HAP-1 (cell line): Measurements from ENCODE around the gene AGPAT2.

ENCODE experiments used
- DNase-seq, 2 experiments: peaks; one replicate each; pipeline ENCODE4 v3.0.0-alpha.2; 2016 to 2020; ENCODE audit warnings: low spot score in 2 of 2
- H3K27me3 ChIP-seq: fragments of 250-450 bp; sonication (Bioruptor Pico); 2 replicates; pipeline ENCODE4 v1.5.1; 2020; ENCODE audit warnings: low read depth, mild to moderate bottlenecking, moderate library complexity
- H3K36me3 ChIP-seq: fragments of 250-450 bp; sonication (Bioruptor Pico); replicated peaks from 2 replicates; pipeline ENCODE4 v1.5.1; 2020; ENCODE audit warnings: mild to moderate bottlenecking
- H3K4me1 ChIP-seq: fragments of 250-450 bp; sonication (Bioruptor Pico); 2 replicates; pipeline ENCODE4 v1.5.1; 2020; ENCODE audit warnings: mild to moderate bottlenecking
- H3K4me3 ChIP-seq: fragments of 250-450 bp; sonication (Bioruptor Pico); 2 replicates; pipeline ENCODE4 v1.5.1; 2020; ENCODE audit warnings: mild to moderate bottlenecking, moderate library complexity
- H3K9me3 ChIP-seq: fragments of 250-450 bp; sonication (Bioruptor Pico); 2 replicates; pipeline ENCODE4 v1.5.1; 2020; ENCODE audit warnings: mild to moderate bottlenecking, moderate library complexity
- in situ Hi-C: fragments of 300-500 bp; cut with MboI; formaldehyde crosslinking; loops from 3 replicates; pipeline ENCODE4 v1.14.3; 2020; ENCODE audit warnings: low sequenced_read_pairs, inconsistent platforms, mixed read lengths

The AGPAT2 gene

GRCh38 chr9:136692185-136693134, 5.2 kb upstream of the AGPAT2 start:
- Histone ChIP-seq H3K4me3 (no peak overlapping the region), H3K27me3 (no peaks in the 10 kb centered on the region), H3K36me3 (no peaks in the 10 kb centered on the region), H3K9me3 (no peaks in the 10 kb centered on the region), H3K4me1 (no peaks in the 10 kb centered on the region)
- in situ Hi-C loops: no loop called here
- no peak for DNase-seq

- Histone ChIP-seq H3K36me3 (no peaks in the 10 kb centered on the region), H3K4me3 (no peak overlapping the region), H3K9me3 (no peaks in the 10 kb centered on the region), H3K27me3 (no peaks in the 10 kb centered on the region), H3K4me1 (no peaks in the 10 kb centered on the region)
- in situ Hi-C loops: no loop called here
- no peak for DNase-seq
These were observed 4.3 kb upstream of the AGPAT2 start for GRCh38 chr9:136691316-136692184.

GRCh38 chr9:136690806-136691261, 3.6 kb upstream of the AGPAT2 start:
- in situ Hi-C loops: no loop called here
- no peak for DNase-seq
- Histone ChIP-seq H3K27me3 (no peaks in the 10 kb centered on the region), H3K36me3 (no peaks in the 10 kb centered on the region), H3K4me1 (peaks cover 3% of the 10 kb centered on the region), H3K9me3 (no peaks in the 10 kb centered on the region), H3K4me3 (no peak overlapping the region)

DNA sequence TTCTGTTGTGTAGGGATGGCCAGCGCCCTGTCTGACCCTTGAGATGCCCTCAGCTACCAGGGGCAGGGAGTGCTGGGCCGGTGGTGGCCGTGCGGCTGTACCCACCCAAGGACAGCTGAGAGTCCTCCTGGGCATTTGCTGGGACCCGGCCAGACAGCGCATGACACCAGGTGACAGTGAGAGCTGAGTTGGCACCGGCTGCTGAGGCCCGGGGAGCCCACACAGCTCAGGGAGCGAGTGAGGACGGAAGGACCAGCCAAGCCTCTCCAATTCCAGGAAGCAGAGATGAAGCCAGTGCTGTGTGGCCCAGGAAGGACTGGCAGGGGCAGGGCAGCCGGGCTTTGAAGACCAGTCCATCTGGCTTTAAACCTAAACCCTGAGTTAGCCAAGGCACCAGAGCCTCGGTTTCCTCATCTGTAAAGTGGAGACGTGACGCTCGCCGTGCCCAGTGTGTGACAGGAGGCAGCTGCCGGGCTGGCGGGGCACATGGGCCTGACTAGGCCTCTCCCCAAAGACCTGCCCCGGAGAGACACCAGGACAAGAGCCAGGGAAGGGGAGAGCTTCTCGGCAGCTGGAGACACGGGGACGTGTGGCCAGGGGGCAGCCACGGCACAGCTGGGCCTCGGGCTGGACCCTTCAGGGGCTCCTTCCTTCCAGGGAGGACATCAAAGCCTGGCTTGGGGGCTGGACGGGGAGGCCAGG, 3.0 kb upstream of the AGPAT2 start:
- DNase-seq: no peak
- no peaks in the 10 kb centered on the region for H3K9me3 ChIP-seq
- in situ Hi-C loops: no loop called here
- H3K4me1 ChIP-seq: peaks cover 6% of the 10 kb centered on the region
- H3K27me3 ChIP-seq: no peaks in the 10 kb centered on the region
- no peaks in the 10 kb centered on the region for H3K36me3 ChIP-seq
- no peak overlapping the region for H3K4me3 ChIP-seq

- H3K36me3 ChIP-seq: no peaks in the 10 kb centered on the region
- no peak for DNase-seq
- H3K9me3 ChIP-seq: no peaks in the 10 kb centered on the region
- H3K4me3 ChIP-seq: no peak overlapping the region
- H3K27me3 ChIP-seq: no peaks in the 10 kb centered on the region
- in situ Hi-C loops: no loop called here
- peaks cover 6% of the 10 kb centered on the region for H3K4me1 ChIP-seq
These were observed 1.8 kb upstream of the AGPAT2 start for GRCh38 chr9:136689108-136689460.

GRCh38 chr9:136688274-136689107, 1.2 kb upstream of the AGPAT2 start:
- Histone ChIP-seq H3K9me3 (no peaks in the 10 kb centered on the region), H3K4me3 (no peak overlapping the region), H3K27me3 (no peaks in the 10 kb centered on the region), H3K4me1 (peaks cover 6% of the 10 kb centered on the region), H3K36me3 (no peaks in the 10 kb centered on the region)
- DNase-seq: no peak
- in situ Hi-C loops: no loop called here

- H3K9me3 ChIP-seq: no peaks in the 10 kb centered on the region
- peak overlapping the region; percentile 11 for H3K4me3 ChIP-seq
- DNase-seq: no peak
- no peaks in the 10 kb centered on the region for H3K27me3 ChIP-seq
- H3K4me1 ChIP-seq: peaks cover 6% of the 10 kb centered on the region
- in situ Hi-C loops: no loop called here
- H3K36me3 ChIP-seq: no peaks in the 10 kb centered on the region
These were observed 515 bp upstream of the AGPAT2 start for GRCh38 chr9:136687721-136688223.

GRCh38 chr9:136686534-136686793, 793 bp downstream of the AGPAT2 start:
- Histone ChIP-seq H3K4me1 (peaks cover 6% of the 10 kb centered on the region), H3K4me3 (peak overlapping the region; percentile 78), H3K36me3 (no peaks in the 10 kb centered on the region), H3K27me3 (no peaks in the 10 kb centered on the region), H3K9me3 (no peaks in the 10 kb centered on the region)
- in situ Hi-C loops: no loop called here
- DNase-seq: no peak

DNA sequence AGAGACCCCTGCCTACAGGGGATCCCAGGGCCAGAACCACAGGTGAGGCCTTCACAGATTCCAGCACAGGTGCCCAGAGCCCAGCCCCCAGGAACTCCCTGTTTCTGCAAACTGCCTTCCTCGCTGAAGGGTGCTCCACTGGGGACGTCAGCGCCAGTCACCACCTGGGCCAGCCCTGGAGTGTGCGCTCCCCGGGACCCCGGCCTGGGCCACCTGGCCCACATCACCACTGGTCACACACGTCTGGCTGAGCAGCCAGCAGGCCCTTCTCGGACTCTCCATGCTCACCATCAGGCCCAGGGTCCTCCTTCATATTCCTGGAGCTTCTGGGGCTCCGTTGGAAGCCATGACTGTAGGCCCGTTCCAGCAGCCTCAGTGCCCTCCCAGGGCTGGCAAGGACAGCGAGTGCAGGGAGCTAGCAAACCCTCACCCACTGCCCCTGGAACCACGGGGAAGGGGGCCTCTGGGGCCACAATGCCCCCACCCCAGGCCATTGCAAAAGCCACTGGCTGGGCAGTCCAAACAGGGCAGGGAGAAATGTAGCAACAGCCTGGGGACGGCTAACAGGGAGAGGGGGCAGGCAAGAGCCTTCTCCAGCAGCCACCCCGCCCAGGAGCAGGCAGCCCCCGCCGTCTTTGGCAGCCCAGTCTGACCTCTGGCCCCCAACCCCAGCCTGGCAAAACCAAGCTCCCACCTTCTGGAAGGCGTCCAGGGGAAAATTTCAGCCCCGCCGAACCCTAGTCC, 1.3 kb downstream of the AGPAT2 start:
- Histone ChIP-seq H3K27me3 (no peaks in the 10 kb centered on the region), H3K9me3 (no peaks in the 10 kb centered on the region), H3K4me3 (peak overlapping the region; percentile 78), H3K36me3 (no peaks in the 10 kb centered on the region), H3K4me1 (peaks cover 6% of the 10 kb centered on the region)
- in situ Hi-C loops: no loop called here
- peak in 1 of 2 experiments; percentile 33 for DNase-seq

DNA sequence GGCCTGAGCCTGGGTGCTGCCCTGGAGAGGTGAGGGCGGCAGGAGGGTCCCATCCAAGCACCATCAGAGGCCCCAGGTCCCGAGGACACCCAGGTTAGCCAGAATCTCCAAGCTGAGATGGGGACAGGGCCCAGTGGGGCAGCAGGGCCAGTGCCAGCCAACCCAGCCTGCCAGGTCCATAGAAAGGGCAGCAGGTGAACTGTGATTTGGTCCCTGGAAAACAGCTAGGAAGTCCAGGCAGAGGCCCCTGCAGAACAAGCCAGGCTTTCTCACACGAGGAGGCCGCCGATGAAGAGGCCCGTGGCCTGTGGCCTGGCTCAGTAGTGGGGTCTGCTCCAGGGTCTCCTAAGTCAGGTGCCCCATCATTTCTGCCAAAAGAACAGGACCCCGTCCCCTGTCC, 2.0 kb downstream of the AGPAT2 start:
- no peak for DNase-seq
- in situ Hi-C loops: no loop called here
- Histone ChIP-seq H3K27me3 (no peaks in the 10 kb centered on the region), H3K36me3 (no peaks in the 10 kb centered on the region), H3K9me3 (no peaks in the 10 kb centered on the region), H3K4me1 (peaks cover 6% of the 10 kb centered on the region), H3K4me3 (peak overlapping the region; percentile 78; the same call in 1 of the 2 replicates)

GRCh38 chr9:136684799-136685198, 2.5 kb downstream of the AGPAT2 start:
- DNase-seq: no peak
- H3K27me3 ChIP-seq: no peaks in the 10 kb centered on the region
- peaks cover 6% of the 10 kb centered on the region for H3K4me1 ChIP-seq
- H3K4me3 ChIP-seq: no peak overlapping the region
- H3K9me3 ChIP-seq: no peaks in the 10 kb centered on the region
- in situ Hi-C loops: no loop called here
- no peaks in the 10 kb centered on the region for H3K36me3 ChIP-seq

DNA sequence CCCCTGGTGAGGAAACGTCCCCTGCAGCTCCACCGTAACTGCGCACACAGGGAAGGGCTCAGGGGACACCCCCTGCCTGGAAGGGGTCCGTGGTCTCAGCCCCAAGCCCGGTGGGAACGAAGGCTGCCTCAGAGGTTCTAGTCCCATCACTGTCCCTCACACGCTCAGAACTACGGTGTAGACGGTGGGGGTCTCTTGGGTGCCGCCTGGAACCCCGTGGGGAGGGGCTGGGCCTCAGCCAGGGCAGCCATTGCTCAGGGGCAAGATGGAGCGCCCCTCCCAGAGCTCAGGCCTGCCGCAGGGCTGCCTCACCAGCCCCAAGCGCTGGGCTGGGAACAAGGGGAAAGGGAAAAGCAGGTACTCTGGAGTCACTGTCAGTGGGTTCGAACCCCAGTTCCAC, 2.9 kb downstream of the AGPAT2 start:
- no peak for DNase-seq
- in situ Hi-C loops: no loop called here
- H3K36me3 ChIP-seq: no peaks in the 10 kb centered on the region

More for the DNA sequence above, 2.9 kb downstream of the AGPAT2 start:
- Histone ChIP-seq H3K27me3 (no peaks in the 10 kb centered on the region), H3K9me3 (no peaks in the 10 kb centered on the region), H3K4me3 (no peak overlapping the region), H3K4me1 (peaks cover 6% of the 10 kb centered on the region)
